NB4 (cell line): ENCODE measurements around the gene AUTS2.

Experiments used
- DNase-seq: peaks from one replicate; pipeline ENCODE4 v3.0.0; 2010; ENCODE audit warnings: low read depth
- H3K4me3 ChIP-seq: one replicate; pipeline ENCODE4 v1.5.1; 2011; ENCODE audit warnings: mild to moderate bottlenecking, low read depth, low read length, moderate library complexity
- CTCF ChIP-seq: IDR thresholded peaks from one replicate; pipeline ENCODE4 v1.5.1; 2012; ENCODE audit warnings: low read depth, low read length
- MAX ChIP-seq: IDR thresholded peaks from 2 replicates; pipeline ENCODE4 v1.6.1; 2011; ENCODE audit warnings: low read depth, low read length
- MYC ChIP-seq: IDR thresholded peaks from 2 replicates; pipeline ENCODE4 v1.6.1; 2011; ENCODE audit warnings: low read depth, low read length
- POLR2A ChIP-seq: IDR thresholded peaks from 2 replicates; pipeline ENCODE4 v1.6.1; 2011; ENCODE audit warnings: mild to moderate bottlenecking; ENCODE audit not compliant: insufficient read length; ENCODE audit errors: extremely low read depth

AUTS2 gene

GRCh38 chr7:69657331-69657730 is 59.1 kb downstream of the AUTS2 start:
- H3K4me3 ChIP-seq = no peak overlapping the region
- no peak for DNase-seq
- no peak for TF ChIP-seq CTCF
- TF ChIP-seq MYC = no peak
- TF ChIP-seq MAX = no peak
- TF ChIP-seq POLR2A = no peak

GRCh38 chr7:69657985-69658384 is 59.7 kb downstream of the AUTS2 start:
- no peak overlapping the region for H3K4me3 ChIP-seq
- TF ChIP-seq POLR2A (no peak), CTCF (no peak), MYC (no peak), MAX (no peak)
- no peak for DNase-seq

GRCh38 chr7:69659983-69660382 is 61.7 kb downstream of the AUTS2 start:
- no peak for DNase-seq
- TF ChIP-seq POLR2A = no peak
- no peak overlapping the region for H3K4me3 ChIP-seq

- DNase-seq = no peak
- TF ChIP-seq MAX (no peak), POLR2A (no peak), CTCF (no peak), MYC (no peak)
- H3K4me3 ChIP-seq = no peak overlapping the region
These were observed 63.1 kb downstream of the AUTS2 start for GRCh38 chr7:69661342-69661741.

- no peak for DNase-seq
- no peak for TF ChIP-seq MYC
- TF ChIP-seq MAX = no peak
- no peak for TF ChIP-seq CTCF
- TF ChIP-seq POLR2A = no peak
- no peak overlapping the region for H3K4me3 ChIP-seq
These were observed 65.9 kb downstream of the AUTS2 start for GRCh38 chr7:69663911-69664832.

GRCh38 chr7:69665369-69665768 is 67.1 kb downstream of the AUTS2 start:
- DNase-seq = no peak
- TF ChIP-seq POLR2A (no peak), CTCF (no peak), MAX (no peak), MYC (no peak)
- H3K4me3 ChIP-seq = no peak overlapping the region
